ENCODE data around the gene ANGPTL3.

GRCh38 chr1:62589321-62589720 lies 8.0 kb upstream of the ANGPTL3 start:
- TF ChIP-seq POLR2A (IDR thresholded peaks at IDR 0.05) (no peak), CTCF (IDR thresholded peaks at IDR 0.05) (no peak)

All from suprapubic skin (tissue), 3 donors.